GM19463 (cell line): ENCODE data around the gene ARHGAP15.

ENCODE experiments used
- ATAC-seq: cut with Tn5 transposase; IDR thresholded peaks from one replicate; pipeline ENCODE4 v1.9.1; 2021; ENCODE audit warnings: mild to moderate bottlenecking, moderate library complexity; ENCODE audit not compliant: unreplicated experiment

ARHGAP15 gene

GRCh38 chr2:143218621-143219020 lies 89.4 kb downstream of the ARHGAP15 start:
- ATAC-seq: no peak

DNA sequence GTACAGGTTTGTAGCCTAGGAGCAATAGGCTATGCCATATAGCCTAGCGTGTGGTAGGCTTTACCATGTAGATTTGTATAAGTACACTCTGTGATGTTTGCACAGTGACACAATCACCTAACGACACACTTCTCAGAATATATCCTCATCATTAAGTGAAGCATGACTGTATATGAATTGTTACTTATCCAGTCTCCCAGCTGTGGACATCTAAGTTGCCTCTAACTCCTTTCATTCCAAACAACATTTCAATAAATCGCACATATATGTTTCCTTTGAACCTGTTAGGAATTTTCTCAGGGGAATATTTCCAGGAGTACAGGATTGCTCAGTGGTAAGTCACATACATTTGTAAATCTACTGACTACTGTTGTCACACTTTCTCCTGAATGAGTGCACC lies 90.0 kb downstream of the ARHGAP15 start:
- ATAC-seq: no peak

GRCh38 chr2:143223556-143223955 lies 94.3 kb downstream of the ARHGAP15 start:
- ATAC-seq: no peak

- ATAC-seq: no peak
Measured at GRCh38 chr2:143225931-143226330, 96.7 kb downstream of the ARHGAP15 start.

- ATAC-seq: no peak
Measured at GRCh38 chr2:143226714-143227541, 97.7 kb downstream of the ARHGAP15 start.

DNA sequence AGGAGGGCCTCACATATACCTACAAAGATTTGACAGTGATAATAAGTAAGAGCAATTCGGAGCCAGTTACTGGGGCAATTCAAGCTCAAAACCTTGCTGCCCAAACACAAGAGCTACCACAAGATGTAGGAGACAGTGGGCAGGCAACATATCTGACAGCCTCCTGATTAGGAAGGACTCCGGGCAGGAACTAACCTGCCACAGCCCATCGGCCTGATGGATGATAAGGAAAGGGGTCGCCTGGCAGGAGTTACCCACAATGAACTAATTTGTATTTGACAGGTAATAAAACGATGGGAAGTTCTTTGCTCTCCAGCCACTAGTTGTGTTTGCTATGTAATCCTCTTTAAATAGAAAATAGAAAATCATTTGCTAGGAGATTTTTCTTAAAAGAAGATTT lies 100.2 kb downstream of the ARHGAP15 start:
- no peak for ATAC-seq

- ATAC-seq: no peak
Measured at GRCh38 chr2:143229952-143230351, 100.7 kb downstream of the ARHGAP15 start.

DNA sequence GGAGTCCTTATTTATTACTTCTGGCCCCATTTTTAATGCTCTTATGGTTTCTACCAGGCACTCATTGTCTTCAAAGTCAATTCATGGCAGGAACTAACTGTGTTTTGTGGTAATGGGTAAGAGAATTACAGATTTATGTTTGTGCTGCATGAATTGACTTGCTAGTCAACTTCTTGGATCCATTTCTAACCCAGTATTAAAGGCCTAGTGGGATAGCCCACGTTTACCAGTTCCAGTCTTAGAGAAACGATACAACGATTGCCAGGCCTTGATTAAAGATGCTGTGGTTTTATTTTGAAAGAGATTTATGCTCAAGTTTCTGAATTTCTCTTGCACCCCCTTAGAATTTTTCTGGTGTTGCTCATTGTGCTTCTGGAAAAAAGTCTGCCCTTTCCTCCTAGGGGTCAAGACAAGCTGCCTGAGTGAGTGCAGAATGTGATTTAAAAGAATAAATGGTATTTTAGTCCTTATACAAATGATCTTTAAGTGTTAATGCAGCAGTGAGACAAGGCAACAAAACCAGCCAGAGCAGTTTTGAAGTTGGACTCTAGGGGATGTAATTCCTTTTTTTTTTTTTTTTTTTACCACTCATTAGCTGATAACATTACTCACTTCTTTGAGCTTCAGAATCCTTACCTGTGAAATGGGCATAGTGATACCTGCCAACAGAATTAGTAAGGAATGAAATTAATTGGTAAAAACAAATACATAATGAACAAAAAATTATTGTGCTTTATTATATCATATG lies 101.5 kb downstream of the ARHGAP15 start:
- no peak for ATAC-seq

DNA sequence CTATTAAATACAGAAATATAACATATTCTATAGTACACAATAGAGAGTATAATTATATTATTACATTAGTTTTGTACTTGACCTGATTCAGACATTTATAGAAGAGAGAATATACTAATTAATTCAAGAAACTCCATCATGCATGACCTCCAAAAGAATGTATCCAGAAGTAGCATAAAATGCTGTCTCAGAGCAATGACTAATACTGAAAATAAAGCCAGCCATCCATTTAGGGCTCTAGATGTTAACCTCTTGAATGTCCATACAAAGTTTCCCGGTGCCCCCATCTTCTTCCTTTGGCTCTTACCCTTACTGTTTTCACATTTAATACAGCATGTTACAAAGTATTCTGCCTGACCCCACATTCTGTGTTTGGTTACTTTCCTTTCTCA lies 102.0 kb downstream of the ARHGAP15 start:
- no peak for ATAC-seq

- no peak for ATAC-seq
Measured at GRCh38 chr2:143237146-143237777, 108.0 kb downstream of the ARHGAP15 start.

GRCh38 chr2:143241403-143242088 lies 112.3 kb downstream of the ARHGAP15 start:
- ATAC-seq: no peak

DNA sequence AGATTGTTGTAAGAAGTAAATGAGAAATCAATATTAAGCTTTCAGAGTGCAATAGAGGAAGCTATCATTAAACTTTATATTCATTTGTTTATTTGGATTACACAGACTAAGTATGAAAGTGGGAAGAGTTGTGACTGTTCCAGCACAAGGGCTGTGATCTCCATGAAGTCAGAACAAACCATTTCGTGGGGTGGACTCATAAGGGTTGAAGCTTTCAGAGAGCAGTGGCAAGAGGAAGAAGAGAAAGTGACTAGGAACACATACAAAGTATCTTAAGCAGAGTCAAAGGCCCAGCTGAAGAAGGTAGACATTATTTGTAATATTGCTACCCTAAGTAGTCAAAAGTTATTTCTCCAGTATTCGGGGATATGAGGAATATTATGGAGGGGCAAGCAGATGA lies 117.0 kb downstream of the ARHGAP15 start:
- no peak for ATAC-seq

DNA sequence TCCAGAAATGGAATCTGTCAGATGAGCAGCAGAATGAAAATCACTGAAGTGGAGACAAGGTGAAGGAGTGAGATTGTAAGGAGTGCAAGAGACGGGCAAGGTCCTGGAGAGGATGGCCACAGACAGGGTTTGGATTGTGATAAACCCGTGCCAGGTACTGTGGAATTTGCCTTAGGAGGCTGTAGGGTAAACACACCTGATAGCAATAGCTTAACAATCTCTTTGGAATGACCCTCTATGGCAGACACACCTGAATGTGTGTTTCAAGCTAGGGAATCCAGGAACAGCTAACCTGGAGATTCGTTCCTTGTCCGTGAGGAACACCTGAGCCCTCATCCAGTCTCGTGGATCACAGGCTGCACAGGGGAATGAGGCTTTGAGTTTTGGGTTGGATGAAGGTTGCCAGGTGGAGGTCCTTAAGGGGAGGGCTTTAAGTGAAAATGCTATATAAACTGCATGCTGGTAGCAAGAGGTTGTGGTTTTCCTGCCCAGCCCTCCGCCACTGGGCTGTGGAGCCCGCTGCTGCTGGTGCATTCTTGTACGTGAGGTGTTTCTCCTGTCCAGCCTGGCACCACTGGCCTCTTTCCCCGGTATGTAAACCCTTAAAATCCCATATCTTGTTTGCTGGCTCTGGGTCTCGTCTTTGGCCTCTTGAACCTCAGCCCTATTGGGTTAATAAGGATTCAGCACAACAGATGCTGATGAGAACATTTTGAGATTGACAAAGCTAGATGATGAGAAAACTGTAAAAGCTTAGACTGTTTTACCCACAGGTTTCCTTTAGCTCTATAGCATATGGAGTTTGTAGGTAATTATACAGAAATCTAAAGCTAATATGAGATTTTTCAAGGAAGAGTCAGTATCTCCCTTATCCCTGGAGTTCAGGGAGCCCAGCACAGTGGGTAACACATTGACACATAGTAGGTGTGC lies 117.9 kb downstream of the ARHGAP15 start:
- no peak for ATAC-seq

GRCh38 chr2:143248631-143249030 lies 119.4 kb downstream of the ARHGAP15 start:
- no peak for ATAC-seq

DNA sequence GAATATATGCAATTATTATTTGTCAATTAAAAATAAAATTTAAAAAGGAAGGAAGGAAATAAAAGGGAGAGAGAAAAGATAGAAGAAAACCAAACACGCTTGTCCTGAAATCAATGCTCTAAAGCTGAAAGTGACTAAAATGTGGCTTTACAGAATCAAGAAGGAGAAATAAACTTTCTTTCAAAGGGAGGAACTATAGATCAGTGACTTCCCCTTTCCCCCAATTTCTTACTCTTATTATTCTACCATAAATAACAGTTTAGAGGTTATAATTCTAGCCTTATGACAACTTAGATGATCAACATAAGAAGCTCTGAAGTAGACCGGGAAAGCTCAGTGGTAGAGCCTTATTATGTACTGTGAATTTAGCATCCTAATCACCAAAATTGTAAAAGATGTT lies 122.5 kb downstream of the ARHGAP15 start:
- ATAC-seq: no peak

DNA sequence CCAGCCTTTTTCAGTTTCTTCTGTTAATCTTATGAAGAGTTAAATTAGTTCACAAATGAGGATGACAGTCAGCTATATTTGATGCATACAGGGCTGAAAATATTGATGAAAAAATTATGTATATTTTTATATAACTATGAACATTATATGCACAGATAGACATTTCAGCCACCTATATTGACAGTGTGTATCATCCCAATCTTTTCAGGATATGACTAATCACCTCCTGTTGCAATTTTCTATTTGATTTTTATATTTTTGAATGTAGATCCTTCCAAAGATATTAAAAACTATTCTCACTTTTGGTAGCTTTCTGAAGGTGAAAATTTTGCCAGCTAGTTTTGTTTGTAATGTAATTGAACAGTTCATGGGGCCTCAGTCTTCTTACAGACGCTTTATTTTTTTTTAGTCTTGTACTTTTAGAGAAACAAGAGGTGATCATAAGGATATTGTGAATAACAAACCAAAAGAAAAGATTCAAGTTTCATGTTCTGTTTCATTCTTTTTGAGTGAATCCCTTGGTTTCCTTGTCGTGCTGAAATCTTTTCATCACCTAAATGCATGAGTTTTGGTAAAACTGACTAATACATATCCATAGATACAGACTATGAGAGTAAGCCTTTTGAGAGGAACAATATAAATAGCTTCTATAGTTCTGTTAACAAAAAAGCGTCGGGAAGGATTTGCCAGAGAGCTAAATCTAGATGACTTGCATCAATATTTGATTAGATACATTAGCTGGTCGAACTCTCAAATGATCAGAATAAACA lies 123.1 kb downstream of the ARHGAP15 start:
- no peak for ATAC-seq

DNA sequence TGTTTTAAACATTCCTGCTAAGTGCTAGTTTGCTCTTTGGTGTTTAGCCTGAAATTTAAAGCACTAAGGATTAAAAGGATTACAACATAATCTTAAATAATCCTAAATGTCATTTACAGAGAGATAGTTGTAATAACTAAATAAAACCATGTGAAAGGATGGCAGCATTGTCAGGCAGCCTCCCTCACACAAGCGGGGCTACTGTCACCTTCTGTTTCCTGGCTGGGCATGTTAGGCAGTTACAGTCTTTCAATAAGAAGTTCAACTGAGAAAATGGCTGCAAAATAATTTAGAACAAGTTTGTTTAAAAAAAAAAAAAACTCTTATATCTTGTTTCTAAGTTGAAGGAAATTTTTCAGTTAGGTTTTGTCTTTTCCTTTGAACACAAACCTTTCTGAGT lies 124.9 kb downstream of the ARHGAP15 start:
- ATAC-seq: no peak

GRCh38 chr2:143255086-143255485 lies 125.9 kb downstream of the ARHGAP15 start:
- ATAC-seq: no peak

DNA sequence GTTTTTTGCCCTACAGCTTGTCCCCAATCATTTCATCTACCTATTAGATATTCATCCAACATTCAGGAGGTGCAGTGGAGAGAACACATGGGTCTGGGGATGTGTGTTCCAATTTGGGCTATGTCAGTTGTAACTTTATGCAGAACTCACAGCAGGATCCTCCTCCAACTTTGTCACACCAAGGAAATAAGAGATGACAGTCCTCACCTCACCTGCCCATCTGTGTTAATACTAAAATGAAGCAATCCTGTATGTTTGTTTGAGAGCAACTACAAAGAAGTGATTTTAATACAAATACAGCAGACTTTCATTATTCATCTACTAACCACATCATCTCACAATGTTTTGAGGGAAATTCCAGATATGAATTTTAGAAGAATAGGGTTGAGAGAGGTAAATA lies 126.7 kb downstream of the ARHGAP15 start:
- peak; percentile 59 for ATAC-seq
